WERI-Rb-1 (cell line): ENCODE results near the gene ATRN.
"Not testable (repeated sequence)": the region's sequence is repeated elsewhere in the genome, so short reads cannot be mapped to it uniquely, and the experiment has no call there.

Experiments used
- DNase-seq: peaks from one replicate; pipeline ENCODE4 v3.0.0-alpha.2; 2020
- H3K27ac ChIP-seq: fragments of 250-450 bp; sonication (Bioruptor Pico); 2 replicates; pipeline ENCODE4 v1.5.1; 2020; ENCODE audit warnings: mild to moderate bottlenecking, moderate library complexity
- H3K27me3 ChIP-seq: fragments of 250-450 bp; sonication (Bioruptor Pico); 2 replicates; pipeline ENCODE4 v1.5.1; 2021; ENCODE audit warnings: mild to moderate bottlenecking, low read depth, moderate library complexity; ENCODE audit not compliant: insufficient read depth, severe bottlenecking
- H3K36me3 ChIP-seq: fragments of 250-450 bp; sonication (Bioruptor Pico); 2 replicates; pipeline ENCODE4 v1.5.1; 2020; ENCODE audit warnings: mild to moderate bottlenecking, moderate library complexity
- H3K4me3 ChIP-seq: 2 replicates; pipeline ENCODE4 v1.5.1; 2011; ENCODE audit warnings: low read depth, mild to moderate bottlenecking, control low read depth, low read length
- H3K9me3 ChIP-seq: fragments of 250-450 bp; sonication (Bioruptor Pico); 2 replicates; pipeline ENCODE4 v1.5.1; 2021; ENCODE audit warnings: mild to moderate bottlenecking, moderate library complexity; ENCODE audit not compliant: severe bottlenecking
- CTCF ChIP-seq: IDR thresholded peaks from 2 replicates; pipeline ENCODE4 v1.5.1; 2011; ENCODE audit warnings: low read depth, mild to moderate bottlenecking, control low read depth, inconsistent platforms, low read length

ATRN gene

DNA sequence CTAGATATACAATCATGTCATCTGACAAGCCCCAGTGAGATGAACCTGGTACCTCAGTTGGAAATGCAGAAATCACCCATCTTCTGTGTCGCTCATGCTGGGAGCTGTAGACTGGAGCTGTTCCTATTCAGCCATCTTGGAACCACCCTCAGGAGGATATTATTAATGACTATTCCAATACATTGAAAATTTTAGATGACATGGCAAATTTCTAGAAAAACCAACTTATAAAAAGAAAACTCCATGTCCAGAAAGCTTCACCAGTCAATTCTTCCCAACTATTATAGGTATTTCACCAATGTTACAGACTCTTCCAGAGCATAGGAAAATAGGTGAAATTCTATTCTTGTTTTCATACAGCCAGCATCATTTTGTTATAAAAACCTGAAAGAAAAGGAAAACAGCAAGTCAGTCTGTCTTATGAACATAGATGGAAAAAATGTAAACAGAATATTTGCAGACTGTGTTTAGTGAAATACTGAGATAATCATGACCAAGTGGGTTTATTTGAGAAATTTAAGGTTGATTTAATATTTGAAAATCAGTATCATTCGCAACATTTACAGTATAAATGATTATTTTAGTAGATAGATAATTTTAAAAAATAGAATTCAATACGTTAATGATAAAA lies 43.3 kb downstream of the ATRN start:
- H3K27ac ChIP-seq: no peak overlapping the region
- no peak for DNase-seq
- H3K27me3 ChIP-seq: no peaks in the 10 kb centered on the region
- no peak overlapping the region for H3K4me3 ChIP-seq
- no peaks in the 10 kb centered on the region for H3K9me3 ChIP-seq
- H3K36me3 ChIP-seq: no peaks in the 10 kb centered on the region
- TF ChIP-seq CTCF: no peak

- Histone ChIP-seq H3K27ac (no peak overlapping the region), H3K4me3 (no peak overlapping the region), H3K9me3 (no peaks in the 10 kb centered on the region), H3K36me3 (no peaks in the 10 kb centered on the region), H3K27me3 (no peaks in the 10 kb centered on the region)
- TF ChIP-seq CTCF: no peak
- DNase-seq: no peak
Observed at GRCh38 chr20:3515379-3516170, 44.8 kb downstream of the ATRN start.

GRCh38 chr20:3521852-3522740 lies 51.3 kb downstream of the ATRN start:
- no peak overlapping the region for H3K4me3 ChIP-seq
- no peaks in the 10 kb centered on the region for H3K9me3 ChIP-seq
- TF ChIP-seq CTCF: no peak
- no peaks in the 10 kb centered on the region for H3K27me3 ChIP-seq
- H3K36me3 ChIP-seq: no peaks in the 10 kb centered on the region
- no peak for DNase-seq
- no peak overlapping the region for H3K27ac ChIP-seq

DNA sequence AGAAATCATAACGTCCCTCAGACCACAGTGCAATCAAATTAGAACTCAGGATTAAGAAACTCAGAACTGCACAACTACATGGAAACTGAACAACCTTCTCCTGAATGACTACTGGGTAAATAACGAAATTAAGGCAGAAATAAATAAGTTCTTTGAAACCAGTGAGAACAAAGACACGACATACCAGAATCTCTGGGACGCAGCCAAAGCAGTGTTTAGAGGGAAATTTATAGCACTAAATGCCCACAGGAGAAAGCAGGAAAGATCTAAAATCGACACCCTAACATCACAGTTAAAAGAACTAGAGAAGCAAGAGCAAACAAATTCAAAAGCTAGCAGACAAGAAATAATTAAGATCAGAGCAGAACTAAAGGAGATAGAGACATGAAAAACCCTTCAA lies 53.9 kb downstream of the ATRN start:
- DNase-seq, H3K36me3 ChIP-seq, H3K27ac ChIP-seq, H3K9me3 ChIP-seq, H3K27me3 ChIP-seq, H3K4me3 ChIP-seq: not testable (repeated sequence)

GRCh38 chr20:3532089-3532615 lies 61.3 kb downstream of the ATRN start:
- TF ChIP-seq CTCF: no peak
- no peaks in the 10 kb centered on the region for H3K9me3 ChIP-seq
- H3K36me3 ChIP-seq: no peaks in the 10 kb centered on the region
- no peak overlapping the region for H3K27ac ChIP-seq
- no peak overlapping the region for H3K4me3 ChIP-seq
- no peaks in the 10 kb centered on the region for H3K27me3 ChIP-seq
- no peak for DNase-seq

DNA sequence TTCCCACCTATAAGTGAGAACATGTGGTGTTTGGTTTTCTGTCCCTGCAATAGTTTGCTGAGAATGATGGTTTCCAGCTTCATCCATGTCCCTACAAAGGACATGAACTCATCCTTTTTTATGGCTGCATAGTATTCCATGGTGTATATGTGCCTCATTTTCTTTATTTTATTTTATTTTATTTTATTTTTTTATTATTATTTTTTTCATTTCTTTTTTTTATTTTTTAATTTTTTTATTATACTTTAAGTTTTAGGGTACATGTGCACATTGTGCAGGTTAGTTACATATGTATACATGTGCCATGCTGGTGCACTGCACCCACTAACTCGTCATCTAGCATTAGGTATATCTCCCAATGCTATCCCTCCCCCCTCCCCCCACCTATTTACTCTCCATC lies 66.9 kb downstream of the ATRN start:
- not testable (repeated sequence) for H3K9me3 ChIP-seq, H3K27me3 ChIP-seq, H3K4me3 ChIP-seq, DNase-seq, H3K36me3 ChIP-seq, H3K27ac ChIP-seq
